HL-60 (cell line): ENCODE measurements around the gene HOXD8.

ENCODE experiments used
- DNase-seq, 2 experiments: peaks; one replicate each; pipeline ENCODE4 v3.0.0-alpha.2; 2010 to 2020; ENCODE audit warnings: low read depth in 1 of 2, low spot score in 1 of 2
- H3K27ac ChIP-seq: fragments of 250-450 bp; sonication (Bioruptor Pico); replicated peaks from 2 replicates; pipeline ENCODE4 v1.5.1; 2020; ENCODE audit warnings: mild to moderate bottlenecking, moderate library complexity
- H3K27me3 ChIP-seq: fragments of 250-450 bp; sonication (Bioruptor Pico); 2 replicates; pipeline ENCODE4 v1.5.1; 2021; ENCODE audit warnings: mild to moderate bottlenecking, moderate library complexity; ENCODE audit not compliant: insufficient read depth, poor library complexity, severe bottlenecking
- H3K4me3 ChIP-seq: replicated peaks from 2 replicates; pipeline ENCODE4 v1.5.1; 2011; ENCODE audit warnings: mild to moderate bottlenecking, control low read depth, low read length; ENCODE audit not compliant: insufficient read depth
- CTCF ChIP-seq: IDR thresholded peaks from one replicate; pipeline ENCODE4 v1.5.1; 2011; ENCODE audit warnings: low read length, control low read depth, inconsistent platforms; ENCODE audit not compliant: insufficient read depth
- GABPA ChIP-seq: IDR thresholded peaks from 2 replicates; pipeline ENCODE4 v1.6.1; 2012; ENCODE audit warnings: low read depth
- POLR2AphosphoS5 ChIP-seq: IDR thresholded peaks from 2 replicates; pipeline ENCODE4 v1.6.1; 2012; ENCODE audit warnings: low read depth
- REST ChIP-seq: IDR thresholded peaks from 2 replicates; pipeline ENCODE4 v1.6.1; 2012; ENCODE audit warnings: low read depth; ENCODE audit not compliant: insufficient replicate concordance
- SPI1 ChIP-seq: IDR thresholded peaks from 2 replicates; pipeline ENCODE4 v1.6.1; 2012; ENCODE audit warnings: low read depth, mild to moderate bottlenecking, borderline replicate concordance

The HOXD8 gene

GRCh38 chr2:176082824-176083751 lies 46.4 kb upstream of the HOXD8 start:
- no peak for TF ChIP-seq CTCF
- TF ChIP-seq POLR2AphosphoS5 = no peak
- TF ChIP-seq GABPA = no peak
- no peak for TF ChIP-seq REST
- no peak for TF ChIP-seq SPI1
- no peak for DNase-seq
- Histone ChIP-seq H3K4me3 (no peak overlapping the region), H3K27ac (no peak overlapping the region), H3K27me3 (peaks cover 87% of the 10 kb centered on the region)

GRCh38 chr2:176083796-176084261 lies 45.7 kb upstream of the HOXD8 start, which contains the start of gene EVX2:
Gene EVX2, minus strand, starts transcription at chr2:176083962. Its CDS starts 186 bp downstream, at chr2:176083776.
- no peak within 1 kb of the TSS for H3K27ac ChIP-seq
- TF ChIP-seq GABPA (no peak), POLR2AphosphoS5 (no peak)
- peaks cover 85% of the 10 kb centered on the region for H3K27me3 ChIP-seq
- no peak within 1 kb of the TSS for H3K4me3 ChIP-seq
- DNase-seq = no peak

- DNase-seq = no peak
- TF ChIP-seq POLR2AphosphoS5 (no peak), SPI1 (no peak), CTCF (no peak), REST (no peak), GABPA (no peak)
- H3K27me3 ChIP-seq = peaks cover 87% of the 10 kb centered on the region
- no peak overlapping the region for H3K4me3 ChIP-seq
- no peak overlapping the region for H3K27ac ChIP-seq
Measured at GRCh38 chr2:176084611-176085119, 44.8 kb upstream of the HOXD8 start.

- TF ChIP-seq SPI1 (no peak), GABPA (no peak), CTCF (no peak), REST (no peak)
- Histone ChIP-seq H3K27me3 (peaks cover 93% of the 10 kb centered on the region), H3K4me3 (no peak overlapping the region), H3K27ac (no peak overlapping the region)
- no peak for DNase-seq
Measured at GRCh38 chr2:176085120-176085788, 44.3 kb upstream of the HOXD8 start.
